K562 (cell line): Measurements from ENCODE around the gene TMEM131. TPM values are rescaled to one million over a fixed set of nuclear protein-coding genes. Genes with fewer than 3 reads are reported as not detected.

Experiments used
- ATF1 ChIP-seq, 2 experiments: fragments of 450-650 bp in 1 of 2; IDR thresholded peaks; 2 replicates each; pipeline ENCODE4 v1.6.1; 2016; ENCODE audit warnings: missing compliant biosample characterization in 1 of 2, missing genetic modification characterization in 1 of 2
- CTCF ChIP-seq, 3 experiments: IDR thresholded peaks in 2 of 3; conservative IDR thresholded peaks in 1 of 3; 2 replicates each; pipeline ENCODE4 v1.5.1; 2011 to 2012; ENCODE audit warnings: low read length in 3 of 3, mild to moderate bottlenecking in 3 of 3, control low read depth in 2 of 3, improper control_type of control experiment in 1 of 3, inconsistent platforms in 1 of 3, low read depth in 1 of 3, mixed read lengths in 1 of 3, moderate library complexity in 1 of 3; ENCODE audit not compliant: insufficient read depth in 2 of 3
- ESRRA ChIP-seq: fragments of 450-650 bp; IDR thresholded peaks from 2 replicates; pipeline ENCODE4 v1.6.1; 2014; ENCODE audit warnings: low read depth, mild to moderate bottlenecking, moderate library complexity, borderline replicate concordance
- FOSL1 ChIP-seq: fragments of 200-800 bp; sonication (Bioruptor generic); conservative IDR thresholded peaks from 2 replicates; pipeline ENCODE4 v1.6.1; 2016; ENCODE audit warnings: missing genetic modification characterization, missing compliant biosample characterization
- NCOR1 ChIP-seq: fragments of 450-650 bp; IDR thresholded peaks from 2 replicates; pipeline ENCODE4 v1.6.1; 2016; ENCODE audit warnings: mild to moderate bottlenecking, moderate library complexity
- NR2F6 ChIP-seq: fragments of 450-650 bp; formaldehyde crosslinking; IDR thresholded peaks from 2 replicates; pipeline ENCODE4 v1.4.0; 2020; ENCODE audit warnings: mild to moderate bottlenecking
- SRSF9 ChIP-seq: fragments of 200-400 bp; formaldehyde crosslinking; IDR thresholded peaks from 2 replicates; pipeline ENCODE4 v1.6.1; 2017; ENCODE audit warnings: low read depth, low read length, borderline replicate concordance
- TRIM24 ChIP-seq, 2 experiments: fragments of 450-650 bp; IDR thresholded peaks; 2 replicates each; pipeline ENCODE4 v1.6.1; 2016
- XRCC5 ChIP-seq: fragments of 200-400 bp; formaldehyde crosslinking; IDR thresholded peaks from 2 replicates; pipeline ENCODE4 v1.6.1; 2017; ENCODE audit warnings: low read depth, mild to moderate bottlenecking, low read length
- ZBTB33 ChIP-seq: sonication (generic); formaldehyde crosslinking; IDR thresholded peaks from 2 replicates; pipeline ENCODE4 v1.8.1; 2023; ENCODE audit warnings: mild to moderate bottlenecking, missing genetic modification reagents
- ZNF197 ChIP-seq: fragments of 200-800 bp; sonication (Bioruptor generic); IDR thresholded peaks from 2 replicates; pipeline ENCODE4 v1.6.1; 2016; ENCODE audit warnings: low read depth, missing genetic modification characterization, missing compliant biosample characterization
- ZNF431 ChIP-seq: sonication (generic); formaldehyde crosslinking; IDR thresholded peaks from 2 replicates; pipeline ENCODE4 v1.8.0; 2022; ENCODE audit warnings: mild to moderate bottlenecking, missing genetic modification reagents
- ZNF592 ChIP-seq: fragments of 450-650 bp; IDR thresholded peaks from 2 replicates; pipeline ENCODE4 v1.6.1; 2017; ENCODE audit warnings: antibody characterized with exemption, mild to moderate bottlenecking
- polyA plus RNA-seq, 8 experiments: library from polyadenylated mRNA; depleted of rRNA in 4 of 8; stranded (reverse) in 5 of 8; unstranded in 3 of 8; fragments of >200 nt; fragmentation: Nextera tagmentation in 2 of 8; fragmentation: Illumina TruSeq in 1 of 8; extraction: Ambion mirVana in 2 of 8; extraction: Trizol in 1 of 8; gene quantifications; 2 replicates each; pipeline versions ENCODE4 v1.2.1 to v1.2.3, GENCODE V29; 2011 to 2014; ENCODE audit warnings: inconsistent platforms in 1 of 8, missing spikeins in 1 of 8
- total RNA-seq, 7 experiments: library from RNA; depleted of rRNA in 6 of 7; stranded (reverse); fragments of >200 nt in 6 of 7; fragmentation: Illumina TruSeq in 2 of 7; extraction: Trizol in 2 of 7; gene quantifications; 2 replicates each; pipeline versions ENCODE4 v1.2.1 to v1.2.3, GENCODE V29; 2011 to 2021; ENCODE audit warnings: low replicate concordance in 1 of 7
- TF ChIP-seq, protein P1 (sequence below), 2 experiments: fragments of 450-650 bp; IDR thresholded peaks; 2 replicates each; pipeline ENCODE4 v1.6.1; 2016
- TF ChIP-seq, protein P2 (sequence below), 2 experiments: IDR thresholded peaks; 2 replicates each; pipeline ENCODE4 v1.6.1; 2011; ENCODE audit warnings: borderline replicate concordance in 1 of 2, control low read depth in 1 of 2, low read depth in 1 of 2, low read length in 1 of 2, mild to moderate bottlenecking in 1 of 2, mixed read lengths in 1 of 2, moderate library complexity in 1 of 2; ENCODE audit not compliant: insufficient read depth in 1 of 2, insufficient read length in 1 of 2, poor library complexity in 1 of 2, severe bottlenecking in 1 of 2; ENCODE audit errors: extremely low read depth in 1 of 2

TMEM131 gene
- total and polyA plus RNA-seq, 9 of the 15 experiments (the other 6 are each of a cell fraction or from before 2014, with no cell fraction given): 2.5 to 21.1 (median 12.4) TPM

DNA sequence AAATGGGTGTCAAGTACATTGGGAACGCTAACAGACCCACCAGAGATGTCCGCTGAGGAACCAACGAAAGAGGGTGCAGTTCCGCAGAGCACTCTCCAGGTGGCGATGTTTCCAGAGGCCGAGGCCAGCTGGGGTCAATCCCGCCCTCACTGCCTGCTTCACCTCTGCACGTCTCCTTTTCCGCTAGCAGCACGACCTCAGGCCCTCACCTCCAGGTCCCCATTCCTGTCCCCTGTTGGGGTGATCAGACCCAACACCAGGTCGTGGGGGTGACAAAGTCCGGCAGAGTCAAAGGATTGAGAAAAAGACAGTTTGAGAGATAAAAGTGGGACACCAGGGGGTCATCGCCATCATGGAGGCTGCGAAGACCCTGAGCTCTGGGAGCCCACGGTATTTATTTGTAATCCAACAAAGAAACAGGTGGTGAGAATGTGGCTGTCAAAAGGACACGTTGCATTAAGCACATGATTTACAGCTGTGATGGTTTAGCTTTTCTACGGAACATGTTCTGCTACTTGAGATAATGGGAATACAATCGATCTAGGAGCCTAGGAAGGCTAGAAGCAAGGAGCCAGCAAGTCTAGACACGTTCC lies 255.1 kb downstream of the TMEM131 start (continued):
- TF ChIP-seq ATF1 (CRISPR knock-in tag; IDR thresholded peaks at IDR 0.05) (no peak), ATF1 (tag; IDR thresholded peaks at IDR 0.05) (0 out of 2 replicates have a peak, but pooled peaks have one; percentile 29), ZNF431 (CRISPR knock-in tag) (no peak), XRCC5 (no peak), ZNF197 (0 out of 2 replicates have a peak, but pooled peaks have one; percentile 21), TRIM24 (IDR thresholded peaks at IDR 0.05) (0 out of 4 replicates have a peak, but pooled peaks of 1 of the 2 experiments have one; percentile 15), SRSF9 (no peak), NCOR1 (0 out of 2 replicates have a peak, but pooled peaks have one; percentile 15), FOSL1 (tag) (no peak), ZBTB33 (CRISPR knock-in tag) (peak; percentile 81), CTCF (IDR thresholded peaks at IDR 0.05 in 2 of 3, conservative IDR thresholded peaks at IDR 0.05 in 1 of 3; ENCODE audit: insufficient read depth in 2 of 3, low read depth in 1 of 3, low read length in 3 of 3) (peak; percentile 87 to 95 (median 90)), NR2F6 (CRISPR knock-in tag) (no peak), ZNF592 (0 out of 2 replicates have a peak, but pooled peaks have one; percentile 47), ESRRA (peak; percentile 52; the same call in 1 of the 2 replicates)
- TF ChIP-seq, protein P1, sequence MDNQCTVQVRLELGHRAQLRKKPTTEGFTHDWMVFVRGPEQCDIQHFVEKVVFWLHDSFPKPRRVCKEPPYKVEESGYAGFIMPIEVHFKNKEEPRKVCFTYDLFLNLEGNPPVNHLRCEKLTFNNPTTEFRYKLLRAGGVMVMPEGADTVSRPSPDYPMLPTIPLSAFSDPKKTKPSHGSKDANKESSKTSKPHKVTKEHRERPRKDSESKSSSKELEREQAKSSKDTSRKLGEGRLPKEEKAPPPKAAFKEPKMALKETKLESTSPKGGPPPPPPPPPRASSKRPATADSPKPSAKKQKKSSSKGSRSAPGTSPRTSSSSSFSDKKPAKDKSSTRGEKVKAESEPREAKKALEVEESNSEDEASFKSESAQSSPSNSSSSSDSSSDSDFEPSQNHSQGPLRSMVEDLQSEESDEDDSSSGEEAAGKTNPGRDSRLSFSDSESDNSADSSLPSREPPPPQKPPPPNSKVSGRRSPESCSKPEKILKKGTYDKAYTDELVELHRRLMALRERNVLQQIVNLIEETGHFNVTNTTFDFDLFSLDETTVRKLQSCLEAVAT (IDR thresholded peaks at IDR 0.05): 0 out of 4 replicates have a peak, but pooled peaks of 1 of the 2 experiments have one; percentile 26
- TF ChIP-seq, protein P2, sequence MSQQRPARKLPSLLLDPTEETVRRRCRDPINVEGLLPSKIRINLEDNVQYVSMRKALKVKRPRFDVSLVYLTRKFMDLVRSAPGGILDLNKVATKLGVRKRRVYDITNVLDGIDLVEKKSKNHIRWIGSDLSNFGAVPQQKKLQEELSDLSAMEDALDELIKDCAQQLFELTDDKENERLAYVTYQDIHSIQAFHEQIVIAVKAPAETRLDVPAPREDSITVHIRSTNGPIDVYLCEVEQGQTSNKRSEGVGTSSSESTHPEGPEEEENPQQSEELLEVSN (IDR thresholded peaks at IDR 0.05; ENCODE audit: borderline replicate concordance in 1 of 2, extremely low read depth in 1 of 2, insufficient read depth in 1 of 2, insufficient read length in 1 of 2, low read depth in 1 of 2, low read length in 1 of 2, poor library complexity in 1 of 2, severe bottlenecking in 1 of 2): peak; percentile 10 to 55
